Fibroblast of mammary gland (primary cell): ENCODE measurements around the gene GANC.
A peak's percentile ranks its signal among the peaks of the same experiment; 100 is the strongest.
"Not testable (repeated sequence)": the region's sequence is repeated elsewhere in the genome, so short reads cannot be mapped to it uniquely, and the experiment has no call there.

Experiments
- DNase-seq: peaks from one replicate; pipeline ENCODE4 v3.0.0-alpha.2; 2010; ENCODE audit warnings: low read depth
- H3K4me3 ChIP-seq: 2 replicates; pipeline ENCODE4 v1.5.1; 2011; ENCODE audit warnings: low read depth, mild to moderate bottlenecking, low read length, moderate library complexity; ENCODE audit not compliant: control insufficient read depth
- TF ChIP-seq, protein P1 (sequence below): conservative IDR thresholded peaks from 2 replicates; pipeline ENCODE4 v1.5.1; 2011; ENCODE audit warnings: low read depth, low read length, inconsistent platforms; ENCODE audit not compliant: control insufficient read depth, insufficient read depth

Gene GANC

GRCh38 chr15:42306681-42307080 lies 33.7 kb downstream of the GANC start:
- TF ChIP-seq, protein P1, sequence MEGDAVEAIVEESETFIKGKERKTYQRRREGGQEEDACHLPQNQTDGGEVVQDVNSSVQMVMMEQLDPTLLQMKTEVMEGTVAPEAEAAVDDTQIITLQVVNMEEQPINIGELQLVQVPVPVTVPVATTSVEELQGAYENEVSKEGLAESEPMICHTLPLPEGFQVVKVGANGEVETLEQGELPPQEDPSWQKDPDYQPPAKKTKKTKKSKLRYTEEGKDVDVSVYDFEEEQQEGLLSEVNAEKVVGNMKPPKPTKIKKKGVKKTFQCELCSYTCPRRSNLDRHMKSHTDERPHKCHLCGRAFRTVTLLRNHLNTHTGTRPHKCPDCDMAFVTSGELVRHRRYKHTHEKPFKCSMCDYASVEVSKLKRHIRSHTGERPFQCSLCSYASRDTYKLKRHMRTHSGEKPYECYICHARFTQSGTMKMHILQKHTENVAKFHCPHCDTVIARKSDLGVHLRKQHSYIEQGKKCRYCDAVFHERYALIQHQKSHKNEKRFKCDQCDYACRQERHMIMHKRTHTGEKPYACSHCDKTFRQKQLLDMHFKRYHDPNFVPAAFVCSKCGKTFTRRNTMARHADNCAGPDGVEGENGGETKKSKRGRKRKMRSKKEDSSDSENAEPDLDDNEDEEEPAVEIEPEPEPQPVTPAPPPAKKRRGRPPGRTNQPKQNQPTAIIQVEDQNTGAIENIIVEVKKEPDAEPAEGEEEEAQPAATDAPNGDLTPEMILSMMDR, result no peak
- no peak for DNase-seq
- no peak overlapping the region for H3K4me3 ChIP-seq

DNA sequence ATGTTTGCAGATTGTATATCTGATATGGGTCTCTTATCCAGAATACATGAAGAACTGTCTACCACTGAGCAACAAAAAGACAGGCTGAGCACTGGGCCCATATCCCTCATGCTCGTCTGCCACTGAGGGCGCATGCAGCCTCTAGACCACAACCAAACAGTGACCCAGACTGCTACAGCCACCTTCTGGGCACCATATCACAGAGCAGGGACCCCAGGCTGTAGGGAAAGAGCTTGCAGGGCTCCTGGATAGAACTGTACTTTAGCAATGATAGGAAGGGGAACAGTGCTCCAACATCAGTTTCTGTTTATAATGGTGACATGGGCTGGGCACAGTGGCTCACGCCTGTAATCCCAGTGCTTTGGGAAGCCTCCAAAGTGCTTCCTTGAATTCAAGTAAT lies 40.5 kb downstream of the GANC start:
- TF ChIP-seq, protein P1, result no peak
- no peak overlapping the region for H3K4me3 ChIP-seq
- DNase-seq, result no peak

DNA sequence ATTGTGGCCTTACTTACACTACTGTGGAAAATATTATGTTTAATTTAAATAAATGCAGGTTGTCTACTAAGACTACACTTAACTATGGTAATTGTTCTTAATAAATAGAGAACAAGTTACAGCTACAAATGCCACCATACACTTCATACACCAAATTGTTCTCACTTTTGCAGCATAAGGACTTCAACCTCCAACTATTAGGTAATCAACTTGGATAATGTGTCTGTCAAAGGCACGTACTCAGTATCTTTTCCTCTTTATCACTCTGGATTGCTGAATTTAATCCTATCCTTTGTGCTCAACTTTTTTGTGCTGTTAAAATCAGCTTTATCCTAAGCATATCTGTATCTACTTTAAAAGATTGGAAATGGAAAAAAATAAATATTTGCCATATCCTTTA lies 41.8 kb downstream of the GANC start:
- TF ChIP-seq, protein P1, result no peak
- no peak overlapping the region for H3K4me3 ChIP-seq
- DNase-seq, result no peak

DNA sequence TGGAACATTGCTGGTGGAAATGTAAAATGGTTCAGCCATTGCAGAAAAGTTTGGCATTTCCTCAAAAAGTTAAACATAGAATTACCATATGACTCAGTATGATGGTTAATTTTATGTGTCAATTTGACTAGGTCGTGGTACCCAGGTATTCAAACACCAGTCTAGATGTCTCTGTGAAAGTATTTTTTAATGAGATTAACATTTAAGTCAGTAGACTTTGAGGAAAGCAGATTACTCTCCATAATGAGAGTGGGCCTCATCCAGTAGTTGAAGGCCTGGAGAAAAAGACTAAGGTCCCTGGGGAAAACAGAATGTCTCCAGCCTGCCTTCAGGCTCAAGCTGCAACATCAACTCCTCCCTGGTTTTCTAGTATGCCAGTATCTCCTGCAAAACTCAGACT lies 42.5 kb downstream of the GANC start:
- peak; percentile 4 for DNase-seq
- H3K4me3 ChIP-seq, result no peak overlapping the region
- TF ChIP-seq, protein P1, result no peak

DNA sequence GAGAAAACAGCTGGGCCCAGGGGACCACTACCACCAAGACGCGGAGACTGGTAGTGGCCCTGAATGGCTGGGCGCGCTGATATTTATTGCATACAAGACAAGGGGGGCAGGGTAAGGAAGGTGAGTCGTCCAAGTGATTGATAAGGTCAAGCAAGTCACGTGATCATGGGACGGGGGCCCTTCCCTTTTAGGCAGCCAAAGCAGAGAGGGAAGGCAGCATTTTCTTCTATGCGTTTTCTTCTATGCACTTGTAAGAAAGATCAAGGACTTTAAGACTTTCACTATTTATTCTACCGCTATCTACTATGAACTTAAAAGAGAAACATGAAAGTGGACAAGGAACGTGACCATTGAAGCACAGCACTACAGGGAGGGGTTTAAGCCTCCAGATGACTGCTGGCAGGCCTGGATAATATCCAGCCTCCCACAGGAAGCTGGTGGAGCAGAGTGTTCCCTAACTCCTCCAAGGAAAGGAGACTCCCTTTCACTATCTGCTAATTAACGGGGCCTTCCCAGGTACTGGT lies 43.3 kb downstream of the GANC start:
- not testable (repeated sequence) for DNase-seq, H3K4me3 ChIP-seq

- H3K4me3 ChIP-seq, result no peak overlapping the region
- no peak for DNase-seq
- TF ChIP-seq, protein P1, result no peak
These were observed 46.2 kb downstream of the GANC start for GRCh38 chr15:42319206-42319605.

GRCh38 chr15:42324308-42324707 lies 51.3 kb downstream of the GANC start:
- peak; percentile 38 for DNase-seq
- TF ChIP-seq, protein P1, result no peak
- no peak overlapping the region for H3K4me3 ChIP-seq
